HEK293 (cell line): ENCODE measurements around the gene DPYD.

Experiments
- CTCF ChIA-PET: fragments of 350-600 bp; formaldehyde crosslinking; extraction: SDS; loops from one replicate; lab custom pipeline; 2021; ENCODE audit warnings: antibody characterized with exemption; lab: Yijun Ruan, JAX
- POLR2A ChIA-PET: fragments of 300-600 bp; formaldehyde crosslinking; extraction: SDS; loops from one replicate; lab custom pipeline; 2020; ENCODE audit warnings: antibody characterized with exemption, inconsistent platforms; lab: Yijun Ruan, JAX
- H3K27ac ChIP-seq: fragments of 200-500 bp; sonication (Bioruptor generic); 2 replicates; pipeline ENCODE4 v1.5.1; 2014; ENCODE audit warnings: low read depth, low read length, control low read depth, inconsistent platforms; ENCODE audit errors: extremely low read depth
- H3K36me3 ChIP-seq, 2 experiments: fragments of 200-500 bp in 1 of 2; sonication (Bioruptor generic) in 1 of 2; 1 replicate in 1 of 2; 2 replicates in 1 of 2; pipeline ENCODE4 v1.5.1; 2014 to 2017; ENCODE audit warnings: inconsistent platforms in 2 of 2, low read length in 2 of 2; ENCODE audit not compliant: control insufficient read depth in 2 of 2, insufficient read depth in 1 of 2
- H3K4me1 ChIP-seq: fragments of 200-500 bp; sonication (Bioruptor generic); 2 replicates; pipeline ENCODE4 v1.5.1; 2014; ENCODE audit warnings: mild to moderate bottlenecking, low read length, inconsistent platforms; ENCODE audit not compliant: control insufficient read depth, insufficient read depth
- H3K4me3 ChIP-seq: 2 replicates; pipeline ENCODE4 v1.5.1; 2011; ENCODE audit warnings: low read depth, mild to moderate bottlenecking, control low read depth, low read length, moderate library complexity
- H3K9me3 ChIP-seq: fragments of 200-500 bp; sonication (Bioruptor generic); 2 replicates; pipeline ENCODE4 v1.5.1; 2014; ENCODE audit warnings: low read depth, low read length, inconsistent platforms; ENCODE audit not compliant: control insufficient read depth, insufficient read depth
- BCL6B ChIP-seq: fragments of 450-650 bp; formaldehyde crosslinking; IDR thresholded peaks from 2 replicates; pipeline ENCODE4 v1.5.1; 2017; ENCODE audit warnings: missing biosample characterization, missing genetic modification characterization
- KLF8 ChIP-seq: fragments of 450-650 bp; formaldehyde crosslinking; IDR thresholded peaks from 2 replicates; pipeline ENCODE4 v1.5.1; 2016; ENCODE audit warnings: missing biosample characterization, missing genetic modification characterization
- PRDM10 ChIP-seq: fragments of 450-650 bp; formaldehyde crosslinking; IDR thresholded peaks from 2 replicates; pipeline ENCODE4 v1.5.1; 2016; ENCODE audit warnings: missing biosample characterization, missing genetic modification characterization
- ZBTB20 ChIP-seq: fragments of 450-650 bp; formaldehyde crosslinking; IDR thresholded peaks from 2 replicates; pipeline ENCODE4 v1.5.1; 2016; ENCODE audit warnings: missing biosample characterization, missing genetic modification characterization
- ZNF146 ChIP-seq: fragments of 450-650 bp; formaldehyde crosslinking; IDR thresholded peaks from 2 replicates; pipeline ENCODE4 v1.5.1; 2016; ENCODE audit warnings: missing biosample characterization, missing genetic modification characterization
- ZNF280D ChIP-seq: fragments of 450-650 bp; formaldehyde crosslinking; IDR thresholded peaks from 2 replicates; pipeline ENCODE4 v1.5.1; 2016; ENCODE audit warnings: missing biosample characterization, missing genetic modification characterization
- ZNF398 ChIP-seq: fragments of 450-650 bp; formaldehyde crosslinking; IDR thresholded peaks from 2 replicates; pipeline ENCODE4 v1.5.1; 2017; ENCODE audit warnings: missing biosample characterization, missing genetic modification characterization
- ZNF544 ChIP-seq: fragments of 450-650 bp; formaldehyde crosslinking; IDR thresholded peaks from 2 replicates; pipeline ENCODE4 v1.5.0; 2017; ENCODE audit warnings: missing biosample characterization, missing genetic modification characterization
- ZNF670 ChIP-seq: fragments of 450-650 bp; formaldehyde crosslinking; IDR thresholded peaks from 2 replicates; pipeline ENCODE4 v1.5.1; 2016; ENCODE audit warnings: missing biosample characterization, missing genetic modification characterization, low read depth
- ZNF677 ChIP-seq: fragments of 450-650 bp; IDR thresholded peaks from 2 replicates; pipeline ENCODE4 v1.5.0; 2018; ENCODE audit warnings: missing biosample characterization, mild to moderate bottlenecking, missing genetic modification characterization, moderate library complexity
- TF ChIP-seq, protein P1 (sequence below): fragments of 450-650 bp; formaldehyde crosslinking; IDR thresholded peaks from 2 replicates; pipeline ENCODE4 v1.5.1; 2017; ENCODE audit warnings: missing biosample characterization, mild to moderate bottlenecking, missing genetic modification characterization, moderate library complexity

The DPYD gene

GRCh38 chr1:97651250-97651649, 269.6 kb downstream of the DPYD start (continued):
- TF ChIP-seq PRDM10 (tag by site-specific recombination) (no peak), ZBTB20 (tag by site-specific recombination) (no peak), ZNF146 (tag by site-specific recombination) (no peak)

- TF ChIP-seq ZNF398 (no peak), ZNF280D (tag by site-specific recombination) (no peak), ZNF677 (tag by site-specific recombination) (no peak)
- H3K36me3 ChIP-seq: no peaks in the 10 kb centered on the region
- no peaks in the 10 kb centered on the region for H3K4me1 ChIP-seq
- no peak overlapping the region for H3K27ac ChIP-seq
- ChIA-PET CTCF (no interaction called here), POLR2A (no interaction called here)
- H3K9me3 ChIP-seq: no peaks in the 10 kb centered on the region
- no peak overlapping the region for H3K4me3 ChIP-seq
Measured at GRCh38 chr1:97649591-97649990, 271.2 kb downstream of the DPYD start.

GRCh38 chr1:97647776-97648175, 273.1 kb downstream of the DPYD start:
- CTCF ChIA-PET: no interaction called here
- no peaks in the 10 kb centered on the region for H3K9me3 ChIP-seq

More at GRCh38 chr1:97647776-97648175, 273.1 kb downstream of the DPYD start:
- Histone ChIP-seq H3K36me3 (no peaks in the 10 kb centered on the region), H3K27ac (no peak overlapping the region), H3K4me1 (no peaks in the 10 kb centered on the region), H3K4me3 (no peak overlapping the region)
- POLR2A ChIA-PET: no interaction called here
- TF ChIP-seq ZNF670 (tag by site-specific recombination): no peak
- TF ChIP-seq ZNF544 (tag by site-specific recombination): no peak
- TF ChIP-seq, protein P1, sequence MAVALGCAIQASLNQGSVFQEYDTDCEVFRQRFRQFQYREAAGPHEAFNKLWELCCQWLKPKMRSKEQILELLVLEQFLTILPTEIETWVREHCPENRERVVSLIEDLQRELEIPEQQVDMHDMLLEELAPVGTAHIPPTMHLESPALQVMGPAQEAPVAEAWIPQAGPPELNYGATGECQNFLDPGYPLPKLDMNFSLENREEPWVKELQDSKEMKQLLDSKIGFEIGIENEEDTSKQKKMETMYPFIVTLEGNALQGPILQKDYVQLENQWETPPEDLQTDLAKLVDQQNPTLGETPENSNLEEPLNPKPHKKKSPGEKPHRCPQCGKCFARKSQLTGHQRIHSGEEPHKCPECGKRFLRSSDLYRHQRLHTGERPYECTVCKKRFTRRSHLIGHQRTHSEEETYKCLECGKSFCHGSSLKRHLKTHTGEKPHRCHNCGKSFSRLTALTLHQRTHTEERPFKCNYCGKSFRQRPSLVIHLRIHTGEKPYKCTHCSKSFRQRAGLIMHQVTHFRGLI (tag by site-specific recombination): no peak
- no peak for TF ChIP-seq KLF8 (tag by site-specific recombination)
- no peak for TF ChIP-seq BCL6B (tag by site-specific recombination)
